Thymus (tissue), 11 donors: ENCODE measurements around the gene ADAMTS20. TPM values are rescaled to one million over a fixed set of nuclear protein-coding genes. Genes with fewer than 3 reads are reported as not detected.

Source experiments
- DNase-seq, 9 donors: peaks; one replicate each; pipeline ENCODE4 v3.0.0-alpha.2; 2013; ENCODE audit warnings: low spot score in 9 of 9, low read depth in 6 of 9, missing footprints in 1 of 9
- H3K27ac ChIP-seq, 2 donors: one replicate each; pipeline ENCODE4 v1.5.1; 2013; ENCODE audit warnings: control low read depth in 1 of 2, low read depth in 1 of 2, low read length in 1 of 2, mild to moderate bottlenecking in 1 of 2, moderate library complexity in 1 of 2
- H3K27me3 ChIP-seq, 2 donors: one replicate each; pipeline ENCODE4 v1.5.1; 2013; ENCODE audit warnings: low read length in 1 of 2; ENCODE audit not compliant: control insufficient read depth in 2 of 2, insufficient read depth in 1 of 2
- H3K36me3 ChIP-seq, 2 donors: one replicate each; pipeline ENCODE4 v1.5.1; 2013; ENCODE audit warnings: low read length in 1 of 2, mild to moderate bottlenecking in 1 of 2, moderate library complexity in 1 of 2; ENCODE audit not compliant: control insufficient read depth in 2 of 2, insufficient read depth in 2 of 2
- H3K4me1 ChIP-seq, 2 donors: one replicate each; pipeline ENCODE4 v1.5.1; 2013; ENCODE audit warnings: low read length in 2 of 2; ENCODE audit not compliant: control insufficient read depth in 2 of 2, insufficient read depth in 2 of 2
- H3K4me3 ChIP-seq, 2 donors: one replicate each; pipeline ENCODE4 v1.5.1; 2013; ENCODE audit warnings: low read length in 2 of 2, control low read depth in 1 of 2, mild to moderate bottlenecking in 1 of 2
- H3K9me3 ChIP-seq, 2 donors: one replicate each; pipeline ENCODE4 v1.5.1; 2013; ENCODE audit warnings: low read length in 1 of 2, mild to moderate bottlenecking in 1 of 2; ENCODE audit not compliant: control insufficient read depth in 2 of 2, insufficient read depth in 1 of 2
- WGBS: extraction: QIAGEN DNeasy Blood & Tissue Kit; methylation state at CpG from one replicate; pipeline ENCODE4 v1.1.7; 2013; 5-methylcytosine and 5-hydroxymethylcytosine counted together
- polyA plus RNA-seq: library from polyadenylated mRNA; stranded (reverse); fragments of 200-250 nt; gene quantifications from one replicate; pipeline ENCODE4 v1.2.3, GENCODE V29; 2013
- total RNA-seq: library from RNA; stranded (reverse); fragments of 120-200 nt; gene quantifications from one replicate; pipeline ENCODE4 v1.2.4, GENCODE V29; 2013
- donor health status: healthy.

ADAMTS20 gene
- total and polyA plus RNA-seq, 2 donors, result under 0.01 to 0.09 TPM

- no peaks in the 10 kb centered on the region for H3K36me3 ChIP-seq
- H3K27ac ChIP-seq, result no peak overlapping the region
- no peak overlapping the region for H3K4me3 ChIP-seq
- no peaks in the 10 kb centered on the region for H3K27me3 ChIP-seq
- 93% methylated on average over 1 of the region's 1 CpG for WGBS
- no peaks in the 10 kb centered on the region for H3K4me1 ChIP-seq
- DNase-seq, result no peak
- no peaks in the 10 kb centered on the region for H3K9me3 ChIP-seq
Measured at GRCh38 chr12:43316520-43316919, 235.5 kb downstream of the ADAMTS20 start.

DNA sequence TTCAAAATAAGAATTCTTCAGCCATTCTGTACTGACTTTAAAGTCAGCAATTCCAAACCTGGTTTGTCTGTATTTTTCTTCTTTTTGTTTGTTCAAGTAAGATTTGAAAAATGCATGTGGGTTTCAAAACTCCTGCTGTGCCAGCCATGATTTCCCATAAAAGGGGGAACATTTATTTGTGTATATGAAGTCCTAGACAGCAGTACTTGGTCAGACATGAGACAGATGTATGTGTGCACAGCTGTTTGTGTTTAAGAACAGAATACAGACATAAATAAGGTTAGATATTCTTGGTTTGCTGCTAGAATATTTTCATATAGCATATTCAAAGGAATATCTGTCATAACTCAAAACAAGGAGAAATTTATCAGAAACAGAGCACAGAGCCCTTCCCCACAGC, 236.0 kb downstream of the ADAMTS20 start:
- Histone ChIP-seq H3K4me3 (no peak overlapping the region), H3K27me3 (no peaks in the 10 kb centered on the region), H3K9me3 (no peaks in the 10 kb centered on the region), H3K27ac (no peak overlapping the region), H3K36me3 (no peaks in the 10 kb centered on the region), H3K4me1 (no peaks in the 10 kb centered on the region)
- DNase-seq, result no peak

DNA sequence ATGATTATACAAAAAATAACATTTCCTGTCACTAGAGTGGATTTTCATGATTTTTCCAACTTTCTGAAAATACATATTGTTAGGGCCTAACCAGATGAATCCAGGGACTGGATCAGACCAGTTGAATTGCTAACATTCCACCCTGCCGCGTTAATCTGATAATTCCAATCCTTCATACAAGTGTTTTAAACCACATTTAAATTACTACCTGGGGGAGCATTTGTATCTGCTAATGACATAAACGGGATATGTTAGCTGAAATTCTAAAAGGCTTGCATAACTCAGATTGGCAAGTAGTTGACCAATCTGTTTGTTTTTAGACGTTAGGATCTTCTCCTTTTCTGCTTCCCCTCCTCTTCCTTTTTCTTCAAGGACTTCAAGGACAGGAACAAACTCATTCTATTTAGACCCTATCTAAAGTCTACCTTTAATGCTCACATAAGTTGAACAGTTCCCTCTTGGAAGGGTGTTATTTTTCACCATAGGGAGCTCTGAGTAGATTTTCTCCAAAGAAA, 239.0 kb downstream of the ADAMTS20 start:
- no peaks in the 10 kb centered on the region for H3K36me3 ChIP-seq
- H3K27ac ChIP-seq, result no peak overlapping the region
- H3K9me3 ChIP-seq, result no peaks in the 10 kb centered on the region
- WGBS, result 83% methylated on average over 4 of the region's 4 CpGs
- no peaks in the 10 kb centered on the region for H3K27me3 ChIP-seq
- no peak for DNase-seq
- H3K4me3 ChIP-seq, result no peak overlapping the region
- H3K4me1 ChIP-seq, result no peaks in the 10 kb centered on the region

DNA sequence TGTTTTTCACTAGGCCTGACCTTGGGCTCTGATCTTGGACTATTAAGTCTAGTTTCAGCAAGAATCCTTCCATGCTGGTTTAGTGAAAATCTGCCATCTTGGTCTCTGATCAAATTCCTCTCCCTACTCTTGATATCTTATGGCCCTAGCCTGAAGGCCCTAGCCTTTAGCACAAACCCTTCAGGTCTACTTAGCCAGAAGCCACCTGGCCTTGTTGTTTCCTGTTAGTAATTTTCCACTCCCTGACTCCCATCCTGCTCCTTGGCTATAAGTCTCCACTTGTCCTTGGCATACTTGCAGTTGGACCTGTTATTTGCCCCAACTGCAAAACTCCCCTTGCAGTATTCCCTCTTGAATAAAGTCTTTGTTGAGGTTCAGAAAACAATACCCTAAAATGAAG, 241.4 kb downstream of the ADAMTS20 start:
- Histone ChIP-seq H3K4me3 (no peak overlapping the region), H3K27ac (peak overlapping the region in 1 of 2 donors; percentile 47), H3K4me1 (no peaks in the 10 kb centered on the region), H3K9me3 (no peaks in the 10 kb centered on the region), H3K36me3 (no peaks in the 10 kb centered on the region), H3K27me3 (no peaks in the 10 kb centered on the region)
- DNase-seq, result no peak

DNA sequence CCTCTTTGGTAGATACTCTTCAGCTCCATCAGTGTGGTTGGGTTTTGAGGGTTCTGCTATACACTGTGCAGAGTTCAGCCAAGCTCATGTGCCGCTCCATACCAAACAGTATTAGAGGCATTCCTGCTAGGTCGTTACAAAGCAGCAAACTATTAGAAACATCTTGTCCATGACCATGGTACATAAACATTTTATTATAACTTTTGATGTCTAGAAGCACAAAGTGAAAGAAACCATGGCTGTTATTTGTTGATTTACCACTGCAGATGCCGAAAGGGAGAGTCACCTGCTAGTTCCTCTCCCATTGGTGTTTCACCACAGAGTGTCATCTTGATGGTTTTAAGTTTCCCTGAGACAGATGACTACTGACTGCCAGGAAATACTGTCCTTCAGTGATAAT, 242.0 kb downstream of the ADAMTS20 start:
- no peaks in the 10 kb centered on the region for H3K27me3 ChIP-seq
- WGBS, result 66% methylated on average over 3 of the region's 3 CpGs
- DNase-seq, result no peak
- H3K36me3 ChIP-seq, result no peaks in the 10 kb centered on the region
- no peak overlapping the region for H3K4me3 ChIP-seq
- no peak overlapping the region for H3K27ac ChIP-seq
- H3K4me1 ChIP-seq, result no peaks in the 10 kb centered on the region
- no peaks in the 10 kb centered on the region for H3K9me3 ChIP-seq

- no peaks in the 10 kb centered on the region for H3K9me3 ChIP-seq
- H3K4me1 ChIP-seq, result no peaks in the 10 kb centered on the region
- no peak overlapping the region for H3K27ac ChIP-seq
- no peaks in the 10 kb centered on the region for H3K36me3 ChIP-seq
- H3K27me3 ChIP-seq, result no peaks in the 10 kb centered on the region
- no peak overlapping the region for H3K4me3 ChIP-seq
- WGBS, result 98% methylated on average over 3 of the region's 3 CpGs
- DNase-seq, result no peak
Measured at GRCh38 chr12:43308776-43309175, 243.2 kb downstream of the ADAMTS20 start.

DNA sequence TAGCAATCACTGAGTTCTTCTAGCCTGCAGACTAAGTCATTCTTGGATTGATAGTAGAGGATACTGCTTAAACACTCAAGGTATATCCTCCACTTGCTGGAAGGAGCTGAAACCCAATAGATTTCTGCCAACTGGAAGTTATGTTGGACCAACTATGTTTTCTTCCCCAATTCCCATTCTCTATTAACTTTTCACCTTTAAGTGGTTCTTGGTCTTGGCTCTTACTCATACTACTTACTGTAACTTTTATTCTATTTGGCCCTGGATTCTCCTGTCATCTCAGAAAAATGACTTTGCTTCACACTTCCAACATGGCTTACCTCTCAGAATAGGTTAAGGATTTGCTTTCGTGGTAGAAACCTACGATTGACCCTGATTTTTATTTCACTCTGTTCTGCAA, 244.9 kb downstream of the ADAMTS20 start:
- H3K27ac ChIP-seq, result no peak overlapping the region
- H3K36me3 ChIP-seq, result no peaks in the 10 kb centered on the region
- H3K4me1 ChIP-seq, result no peaks in the 10 kb centered on the region
- 98% methylated on average over 2 of the region's 2 CpGs for WGBS
- H3K27me3 ChIP-seq, result no peaks in the 10 kb centered on the region
- no peaks in the 10 kb centered on the region for H3K9me3 ChIP-seq
- H3K4me3 ChIP-seq, result no peak overlapping the region
- no peak for DNase-seq

GRCh38 chr12:43306066-43306465, 245.9 kb downstream of the ADAMTS20 start:
- Histone ChIP-seq H3K9me3 (no peaks in the 10 kb centered on the region), H3K4me1 (no peaks in the 10 kb centered on the region), H3K27me3 (no peaks in the 10 kb centered on the region), H3K36me3 (no peaks in the 10 kb centered on the region), H3K27ac (no peak overlapping the region), H3K4me3 (no peak overlapping the region)
- DNase-seq, result no peak
- 89% methylated on average over 3 of the region's 3 CpGs for WGBS

- no peak overlapping the region for H3K4me3 ChIP-seq
- no peaks in the 10 kb centered on the region for H3K9me3 ChIP-seq
- H3K27ac ChIP-seq, result no peak overlapping the region
- no peaks in the 10 kb centered on the region for H3K36me3 ChIP-seq
- 92% methylated on average over 2 of the region's 2 CpGs for WGBS
- H3K4me1 ChIP-seq, result no peaks in the 10 kb centered on the region
- H3K27me3 ChIP-seq, result no peaks in the 10 kb centered on the region
- DNase-seq, result no peak
Measured at GRCh38 chr12:43305065-43305464, 246.9 kb downstream of the ADAMTS20 start.
